CD8-positive, alpha-beta memory T cell (primary cell): ENCODE measurements around the gene IGFBP5. TPM values are rescaled to one million over a fixed set of nuclear protein-coding genes. Genes with fewer than 3 reads are reported as not detected.

Source experiments
- CTCF ChIA-PET: fragments of 350-600 bp; sonication (Branson Sonifier 250); formaldehyde crosslinking; loops from one replicate; lab custom pipeline; 2021; ENCODE audit warnings: antibody characterized with exemption; lab: Charles Lee
- POLR2A ChIA-PET: fragments of 350-600 bp; sonication (Branson Sonifier 250); formaldehyde crosslinking; loops from one replicate; lab custom pipeline; 2021; ENCODE audit warnings: antibody characterized with exemption; lab: Charles Lee
- DNase-seq, 5 donors: peaks; one replicate each; pipeline versions ENCODE4 v3.0.0 to v3.0.0-alpha.2; 2020 to 2022; ENCODE audit warnings: mixed read lengths in 1 of 5
- H3K27ac ChIP-seq: one replicate; pipeline ENCODE4 v1.7.0; 2013; ENCODE audit warnings: low read depth, mild to moderate bottlenecking, low read length, moderate library complexity
- H3K27me3 ChIP-seq: 2 replicates; pipeline ENCODE4 v1.7.0; 2013; ENCODE audit warnings: low read length, mild to moderate bottlenecking; ENCODE audit not compliant: insufficient read depth, poor library complexity, severe bottlenecking
- H3K36me3 ChIP-seq: 2 replicates; pipeline ENCODE4 v1.7.0; 2013; ENCODE audit warnings: mild to moderate bottlenecking, low read length, moderate library complexity; ENCODE audit not compliant: insufficient read depth
- H3K4me1 ChIP-seq: 2 replicates; pipeline ENCODE4 v1.7.0; 2013; ENCODE audit warnings: mild to moderate bottlenecking, low read length, moderate library complexity; ENCODE audit not compliant: insufficient read depth
- H3K4me3 ChIP-seq: 2 replicates; pipeline ENCODE4 v1.7.0; 2013; ENCODE audit warnings: mild to moderate bottlenecking, low read length
- H3K9me3 ChIP-seq: 2 replicates; pipeline ENCODE4 v1.7.0; 2013; ENCODE audit warnings: mild to moderate bottlenecking, low read length
- H3K27ac Mint-ChIP-seq, 8 donors: one replicate each; pipeline ENCODE4 v1.8.0; 2020 to 2021; ENCODE audit warnings: mixed read lengths in 8 of 8, mild to moderate bottlenecking in 6 of 8, inconsistent platforms in 3 of 8, moderate library complexity in 3 of 8
- H3K27me3 Mint-ChIP-seq, 2 donors: one replicate each; pipeline ENCODE4 v1.8.0; 2020 to 2021; ENCODE audit warnings: mixed read lengths in 2 of 2, mild to moderate bottlenecking in 1 of 2, moderate library complexity in 1 of 2
- H3K36me3 Mint-ChIP-seq, 3 donors: one replicate each; pipeline ENCODE4 v1.8.0; 2020 to 2021; ENCODE audit warnings: mixed read lengths in 3 of 3, inconsistent platforms in 1 of 3, mild to moderate bottlenecking in 1 of 3
- H3K4me1 Mint-ChIP-seq, 3 donors: one replicate each; pipeline ENCODE4 v1.8.0; 2020 to 2021; ENCODE audit warnings: mixed read lengths in 3 of 3, inconsistent platforms in 1 of 3, mild to moderate bottlenecking in 1 of 3
- H3K4me3 Mint-ChIP-seq, 7 donors: one replicate each; pipeline ENCODE4 v1.8.0; 2020 to 2021; ENCODE audit warnings: mixed read lengths in 7 of 7, mild to moderate bottlenecking in 6 of 7, moderate library complexity in 4 of 7, inconsistent platforms in 2 of 7
- H3K9me3 Mint-ChIP-seq, 5 donors: one replicate each; pipeline ENCODE4 v1.8.0; 2020 to 2022; ENCODE audit warnings: mixed read lengths in 5 of 5, mild to moderate bottlenecking in 3 of 5, moderate library complexity in 2 of 5, inconsistent platforms in 1 of 5
- polyA plus RNA-seq: library from polyadenylated mRNA; unstranded; fragments of 300-500 nt; fragmentation: Illumina TruSeq; gene quantifications from one replicate; pipeline ENCODE4 v1.2.3, GENCODE V29; 2021
- total RNA-seq, 2 experiments: library from RNA; stranded (reverse); gene quantifications; one replicate each; pipeline ENCODE4 v1.2.3, GENCODE V29; 2021

IGFBP5 gene
- total and polyA plus RNA-seq, 3 experiments from 2014 or later: not detected

DNA sequence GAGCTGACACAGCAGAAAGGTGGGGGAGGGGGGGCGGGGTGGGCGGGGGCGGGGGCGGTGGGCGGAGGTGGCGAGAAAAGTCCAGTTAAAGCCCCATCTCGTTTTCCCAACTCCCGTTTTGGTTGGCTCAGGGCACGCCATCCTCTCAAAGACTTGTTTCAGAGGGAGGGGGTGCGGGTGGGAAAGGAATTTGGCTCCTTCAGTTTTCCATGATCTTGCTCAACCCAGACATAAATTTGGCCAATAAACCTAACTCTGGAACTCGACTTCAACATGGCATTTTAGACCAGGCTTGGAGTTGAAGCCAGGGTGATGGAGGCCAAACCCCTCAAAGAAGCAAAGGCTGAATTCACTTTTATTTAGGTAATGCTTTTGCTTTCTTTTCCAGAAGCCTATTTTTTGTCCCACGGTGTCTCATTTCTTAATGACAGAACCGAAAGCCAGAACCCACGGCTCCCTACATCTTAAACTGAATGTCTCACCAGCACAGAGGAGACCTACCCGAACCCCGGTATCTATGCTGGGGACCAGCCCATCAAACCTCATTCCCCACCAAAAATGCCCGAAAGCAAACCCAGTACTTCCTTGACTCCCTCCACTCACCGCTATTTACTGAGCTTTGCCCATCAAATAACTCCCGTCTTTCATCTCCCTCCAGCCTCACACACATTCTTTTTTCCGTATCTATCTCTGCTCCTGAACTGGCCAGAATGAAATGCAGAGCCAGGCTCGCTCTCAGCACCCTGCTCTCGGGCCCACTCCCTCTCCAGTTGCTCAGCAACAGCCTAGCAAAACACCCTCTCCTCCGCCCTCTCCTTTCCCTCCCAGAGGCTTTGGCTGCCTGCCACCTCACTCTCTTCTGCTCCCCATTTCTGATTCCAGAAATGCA lies 4.3 kb downstream of the IGFBP5 start:
- H3K4me3 Mint-ChIP-seq: peak overlapping the region in 6 of 7 donors; percentile 5 to 86 (median 62)
- Histone ChIP-seq H3K4me3 (no peak overlapping the region), H3K27ac (no peak overlapping the region), H3K4me1 (peaks cover 28% of the 10 kb centered on the region), H3K27me3 (peaks cover 20% of the 10 kb centered on the region), H3K36me3 (no peaks in the 10 kb centered on the region), H3K9me3 (no peaks in the 10 kb centered on the region)
- ChIA-PET CTCF (no interaction called here), POLR2A (no interaction called here)
- peaks cover 43 to 76% of the 10 kb centered on the region in 2 donors for H3K27me3 Mint-ChIP-seq
- H3K4me1 Mint-ChIP-seq: peaks cover 22 to 39% (median 28%) of the 10 kb centered on the region in 3 donors
- H3K9me3 Mint-ChIP-seq: no peaks in the 10 kb centered on the region
- H3K36me3 Mint-ChIP-seq: no peaks in the 10 kb centered on the region
- peak overlapping the region in 3 of 8 donors; percentile 55 to 67 (median 64) for H3K27ac Mint-ChIP-seq
- peak in 2 of 5 donors; percentile 35 to 56 for DNase-seq

DNA sequence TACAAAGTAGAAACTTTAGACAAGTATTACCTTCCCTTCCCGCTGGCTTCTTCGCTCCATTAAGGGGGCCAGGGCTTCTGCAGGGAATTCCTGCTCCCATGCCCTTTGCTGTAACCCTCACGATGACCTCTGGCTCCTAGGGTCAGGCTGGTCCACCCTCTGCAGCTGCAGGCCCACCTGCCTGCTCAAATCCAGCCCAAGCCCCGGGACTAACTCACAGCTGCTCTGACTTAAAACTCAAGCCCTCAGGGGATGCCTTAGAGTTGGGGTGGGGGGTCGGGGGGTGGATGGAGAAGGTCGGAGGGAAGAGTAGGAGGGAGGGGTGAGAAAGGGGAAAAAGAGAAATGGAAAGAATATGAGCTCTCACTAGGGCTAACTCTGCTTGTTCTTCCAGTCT lies 4.9 kb downstream of the IGFBP5 start:
- H3K9me3 Mint-ChIP-seq: no peaks in the 10 kb centered on the region
- peaks cover 28% of the 10 kb centered on the region for H3K4me1 ChIP-seq
- H3K27me3 ChIP-seq: peaks cover 17% of the 10 kb centered on the region
- no peak overlapping the region for H3K27ac ChIP-seq
- H3K4me3 Mint-ChIP-seq: no peak overlapping the region
- H3K9me3 ChIP-seq: no peaks in the 10 kb centered on the region
- H3K27ac Mint-ChIP-seq: no peak overlapping the region
- DNase-seq: no peak
- ChIA-PET POLR2A (no interaction called here), CTCF (no interaction called here)
- H3K27me3 Mint-ChIP-seq: peaks cover 39 to 77% of the 10 kb centered on the region in 2 donors
- H3K4me1 Mint-ChIP-seq: peaks cover 22 to 38% (median 28%) of the 10 kb centered on the region in 3 donors
- no peak overlapping the region for H3K4me3 ChIP-seq
- no peaks in the 10 kb centered on the region for H3K36me3 Mint-ChIP-seq
- no peaks in the 10 kb centered on the region for H3K36me3 ChIP-seq

DNA sequence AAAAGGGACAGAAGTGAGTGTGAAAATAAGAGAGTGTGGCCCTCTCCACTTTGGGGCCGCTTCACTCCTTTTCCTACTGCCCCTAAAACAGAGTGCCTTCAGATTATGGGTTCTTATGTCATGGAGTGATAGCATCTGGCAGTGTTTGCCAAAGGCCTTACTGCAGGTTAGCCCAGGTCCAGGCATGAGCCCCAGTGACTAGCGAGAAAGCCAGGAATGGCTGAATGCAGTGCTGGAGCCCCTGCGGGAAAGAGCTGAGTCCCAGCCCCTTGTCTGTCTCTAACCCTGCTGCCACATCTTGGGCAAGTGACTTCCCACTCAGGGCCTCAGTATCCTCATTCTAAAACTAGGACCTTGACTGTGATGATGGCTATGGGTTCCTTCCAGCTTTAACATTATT lies 6.0 kb downstream of the IGFBP5 start:
- no peak overlapping the region for H3K4me3 Mint-ChIP-seq
- H3K27me3 Mint-ChIP-seq: peaks cover 38 to 78% of the 10 kb centered on the region in 2 donors
- no peaks in the 10 kb centered on the region for H3K9me3 Mint-ChIP-seq
- peaks cover 7% of the 10 kb centered on the region for H3K27me3 ChIP-seq
- H3K9me3 ChIP-seq: no peaks in the 10 kb centered on the region
- no peak overlapping the region for H3K27ac ChIP-seq
- peaks cover 28% of the 10 kb centered on the region for H3K4me1 ChIP-seq
- POLR2A ChIA-PET: no interaction called here
- no peak overlapping the region for H3K27ac Mint-ChIP-seq
- no peak overlapping the region for H3K4me3 ChIP-seq
- no peaks in the 10 kb centered on the region for H3K36me3 ChIP-seq
- no peak for DNase-seq
- CTCF ChIA-PET: interaction anchor here (1.2 to 1.7 kb wide), 4 partner anchors 9 to 1067 kb away, joined by 3 to 5 read pairs (median 4); no protein-coding TSS in a partner anchor
- H3K4me1 Mint-ChIP-seq: peaks cover 20 to 32% (median 28%) of the 10 kb centered on the region in 3 donors
- no peaks in the 10 kb centered on the region for H3K36me3 Mint-ChIP-seq

DNA sequence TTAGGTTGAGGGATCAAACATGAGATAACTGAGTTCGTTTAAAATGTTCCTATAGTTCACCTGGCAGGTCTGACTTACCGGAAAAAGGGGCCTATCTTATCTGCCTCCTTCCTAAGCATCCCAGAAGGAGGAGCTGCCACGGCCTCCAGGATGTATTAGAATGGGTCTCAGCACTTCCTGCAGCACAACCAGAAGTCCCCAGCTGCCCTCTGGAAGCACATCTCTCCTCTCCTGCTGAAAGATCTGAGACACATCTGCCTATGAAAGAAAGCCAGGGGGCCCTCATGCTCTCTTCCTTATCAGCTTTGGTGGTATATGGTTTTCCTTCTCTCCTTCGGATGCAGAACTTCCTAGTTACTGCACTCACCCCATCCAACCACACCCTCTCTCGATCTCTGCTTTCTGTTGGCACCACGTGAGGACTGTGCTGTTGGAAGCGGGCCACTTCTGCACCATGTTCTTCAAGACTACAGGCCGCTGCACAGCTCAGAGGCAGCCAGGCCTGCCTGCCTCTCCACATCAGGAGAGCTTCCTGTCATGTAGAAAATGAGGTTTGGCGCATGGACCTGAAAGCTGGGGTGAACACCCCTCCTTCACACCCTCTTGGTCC lies 6.5 kb downstream of the IGFBP5 start:
- Histone ChIP-seq H3K4me1 (peaks cover 24% of the 10 kb centered on the region), H3K36me3 (no peaks in the 10 kb centered on the region), H3K9me3 (no peaks in the 10 kb centered on the region), H3K27ac (no peak overlapping the region), H3K4me3 (no peak overlapping the region), H3K27me3 (peaks cover 7% of the 10 kb centered on the region)
- no peak for DNase-seq
- ChIA-PET POLR2A (no interaction called here), CTCF (interaction anchor here (1.2 to 1.7 kb wide), 4 partner anchors 10 to 1067 kb away, joined by 3 to 5 read pairs (median 4); no protein-coding TSS in a partner anchor)
- Mint-ChIP-seq H3K4me1 (peaks cover 19 to 28% (median 26%) of the 10 kb centered on the region in 3 donors), H3K9me3 (no peaks in the 10 kb centered on the region), H3K36me3 (no peaks in the 10 kb centered on the region), H3K27ac (peak overlapping the region in 1 of 8 donors; percentile 42), H3K4me3 (no peak overlapping the region), H3K27me3 (peaks cover 38 to 78% of the 10 kb centered on the region in 2 donors)

DNA sequence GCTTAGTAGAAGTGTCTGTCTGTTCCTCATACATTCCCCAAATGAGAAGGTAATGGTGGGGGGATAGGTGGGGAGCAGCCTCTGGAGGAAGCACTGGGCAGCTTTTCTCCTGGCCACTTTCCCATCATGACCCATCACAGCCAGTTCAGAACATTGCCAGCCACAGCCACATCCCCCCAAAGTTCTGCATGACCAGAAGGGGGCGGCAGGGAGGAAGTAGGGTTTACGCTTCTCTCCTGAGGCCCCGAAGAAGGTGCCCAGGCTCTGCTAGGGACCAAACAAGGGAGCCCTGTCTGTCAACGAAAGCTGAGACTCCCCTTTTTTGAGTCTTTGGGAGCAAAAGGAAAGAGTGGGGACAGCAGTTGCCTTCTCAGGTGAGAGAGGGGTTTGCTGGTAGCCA lies 7.7 kb downstream of the IGFBP5 start:
- no peak overlapping the region for H3K27ac Mint-ChIP-seq
- peaks cover 7% of the 10 kb centered on the region for H3K27me3 ChIP-seq
- H3K36me3 ChIP-seq: no peaks in the 10 kb centered on the region
- POLR2A ChIA-PET: no interaction called here
- H3K9me3 Mint-ChIP-seq: no peaks in the 10 kb centered on the region
- no peaks in the 10 kb centered on the region for H3K9me3 ChIP-seq
- H3K27ac ChIP-seq: no peak overlapping the region
- no peak for DNase-seq
- H3K27me3 Mint-ChIP-seq: peaks cover 35 to 77% of the 10 kb centered on the region in 2 donors
- H3K4me3 ChIP-seq: no peak overlapping the region
- H3K4me1 ChIP-seq: peaks cover 15% of the 10 kb centered on the region
- CTCF ChIA-PET: interaction anchor here (0.9 kb wide), 1 partner anchor 1025 kb away, joined by 3 read pairs; no protein-coding TSS in a partner anchor
- H3K36me3 Mint-ChIP-seq: no peaks in the 10 kb centered on the region
- no peak overlapping the region for H3K4me3 Mint-ChIP-seq
- peaks cover 9 to 18% (median 17%) of the 10 kb centered on the region in 3 donors for H3K4me1 Mint-ChIP-seq

DNA sequence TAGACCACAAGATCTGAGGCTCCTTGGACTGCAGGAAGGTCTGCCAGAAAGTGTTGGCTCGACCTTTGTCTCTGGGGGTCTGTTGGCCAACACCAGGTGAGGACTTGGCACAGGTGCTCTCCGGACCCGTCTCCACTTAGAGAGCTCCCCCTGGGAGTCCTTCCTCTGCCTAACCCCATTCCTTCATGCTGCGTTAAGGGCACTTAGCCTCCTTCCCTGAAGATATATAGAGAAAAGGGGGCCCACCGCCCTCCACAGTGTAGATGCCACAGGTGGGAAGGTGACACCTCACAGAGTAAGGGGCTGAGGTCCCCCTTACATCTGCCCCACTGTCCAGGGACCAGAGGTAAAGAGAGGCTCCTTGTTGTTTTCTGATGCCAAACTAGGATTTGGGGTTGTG lies 8.2 kb downstream of the IGFBP5 start:
- no peak overlapping the region for H3K4me3 ChIP-seq
- peaks cover 7% of the 10 kb centered on the region for H3K27me3 ChIP-seq
- ChIA-PET CTCF (interaction anchor here (0.9 kb wide), 1 partner anchor 1026 kb away, joined by 3 read pairs; no protein-coding TSS in a partner anchor), POLR2A (no interaction called here)
- no peaks in the 10 kb centered on the region for H3K9me3 ChIP-seq
- no peak overlapping the region for H3K4me3 Mint-ChIP-seq
- no peak overlapping the region for H3K27ac ChIP-seq
- H3K4me1 ChIP-seq: peaks cover 13% of the 10 kb centered on the region
- no peaks in the 10 kb centered on the region for H3K9me3 Mint-ChIP-seq
- H3K36me3 ChIP-seq: no peaks in the 10 kb centered on the region
- peaks cover 6 to 13% (median 12%) of the 10 kb centered on the region in 3 donors for H3K4me1 Mint-ChIP-seq
- DNase-seq: no peak
- peaks cover 30 to 75% of the 10 kb centered on the region in 2 donors for H3K27me3 Mint-ChIP-seq
- no peak overlapping the region for H3K27ac Mint-ChIP-seq
- no peaks in the 10 kb centered on the region for H3K36me3 Mint-ChIP-seq

DNA sequence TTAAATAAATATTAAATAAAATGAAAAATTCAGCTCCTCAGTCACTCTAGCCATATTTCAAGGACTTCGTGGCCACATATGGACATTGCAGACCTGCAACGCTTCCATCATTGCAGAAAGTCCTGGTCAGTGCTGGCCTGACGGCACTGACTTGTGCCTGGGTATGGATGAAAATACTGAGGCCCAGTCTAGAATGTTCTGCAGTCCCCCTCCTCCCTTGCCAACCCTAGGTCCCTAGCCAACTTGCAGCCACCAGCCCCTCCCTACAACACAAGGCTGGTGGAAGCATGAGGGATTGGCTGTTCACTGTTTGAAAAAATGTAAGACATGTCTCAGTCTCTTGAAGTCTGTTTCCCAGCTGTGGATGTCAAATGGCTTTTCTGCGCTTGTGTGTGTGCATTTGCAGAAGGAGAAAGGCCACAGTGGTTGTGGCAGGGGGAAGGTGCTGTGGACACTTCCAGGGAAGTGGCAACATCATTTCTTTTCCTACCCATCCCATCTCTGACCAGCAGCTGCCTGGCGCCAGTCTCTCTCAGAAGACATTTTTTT lies 9.9 kb downstream of the IGFBP5 start:
- ChIA-PET CTCF (interaction anchor here (1.4 to 5.3 kb wide), 2 partner anchors 33 to 1028 kb away, joined by 3 to 24 read pairs; no protein-coding TSS in a partner anchor), POLR2A (no interaction called here)
- Histone ChIP-seq H3K4me1 (peaks cover 3% of the 10 kb centered on the region), H3K9me3 (no peaks in the 10 kb centered on the region), H3K36me3 (no peaks in the 10 kb centered on the region), H3K27ac (no peak overlapping the region), H3K4me3 (no peak overlapping the region), H3K27me3 (peaks cover 4% of the 10 kb centered on the region)
- H3K9me3 Mint-ChIP-seq: no peaks in the 10 kb centered on the region
- H3K36me3 Mint-ChIP-seq: no peaks in the 10 kb centered on the region
- peak overlapping the region in 1 of 7 donors; percentile 8 for H3K4me3 Mint-ChIP-seq
- peaks cover 31 to 80% of the 10 kb centered on the region in 2 donors for H3K27me3 Mint-ChIP-seq
- H3K27ac Mint-ChIP-seq: no peak overlapping the region
- no peak for DNase-seq
- peaks cover 0 to 3% (median 0%) of the 10 kb centered on the region in 3 donors for H3K4me1 Mint-ChIP-seq
